DMS 273 (cell line): ENCODE data around the gene RSPH10B.
A peak's percentile ranks its signal among the peaks of the same experiment; 100 is the strongest.
"Not testable (repeated sequence)": the region's sequence is repeated elsewhere in the genome, so short reads cannot be mapped to it uniquely, and the experiment has no call there.

Experiments
- DNase-seq: peaks from one replicate; lab custom pipeline; 2025; ENCODE audit not compliant: unreplicated experiment; lab: John Stamatoyannopoulos, UW

RSPH10B gene

DNA sequence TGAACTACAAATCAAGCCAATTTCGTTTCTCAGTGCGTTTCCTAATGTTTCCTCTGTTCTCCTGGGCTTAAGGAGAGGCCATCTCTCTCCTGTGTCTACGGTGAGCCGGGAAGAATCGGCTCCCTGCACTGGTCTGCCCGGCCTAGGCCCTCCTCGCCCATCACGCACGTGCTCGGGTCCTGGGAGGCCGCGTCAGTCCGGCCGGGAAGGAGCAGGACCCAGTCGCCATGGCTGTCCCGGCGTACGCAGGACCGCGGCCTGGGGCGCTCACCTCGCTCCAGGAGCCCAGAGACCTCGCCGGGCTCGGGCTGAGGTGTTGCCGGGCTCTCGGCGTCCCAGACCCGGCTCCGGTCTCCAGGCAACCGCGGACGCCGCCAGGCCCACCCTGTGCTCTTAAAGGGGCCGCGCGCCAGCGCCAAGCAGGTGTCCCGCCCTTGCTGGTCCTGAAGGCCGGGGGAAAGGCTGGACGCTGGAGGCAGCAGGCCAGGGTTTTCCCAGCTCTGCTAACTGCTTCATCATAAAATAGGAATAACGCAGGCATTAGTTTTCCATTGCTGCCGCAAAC, at the start of gene RSPH10B:
RSPH10B (minus strand) TSS at position 343 of the 565 bp plus-strand sequence. CDS start 3,573 bp downstream, outside the sequence.
- not testable (repeated sequence) for DNase-seq

- no peak for DNase-seq
These were observed 46.1 kb upstream of the RSPH10B start for GRCh38 chr7:6016653-6016966.

GRCh38 chr7:6015917-6016652, 45.6 kb upstream of the RSPH10B start:
- DNase-seq: peak; percentile 90

GRCh38 chr7:6012355-6013104, 42.0 kb upstream of the RSPH10B start:
- DNase-seq: no peak

DNA sequence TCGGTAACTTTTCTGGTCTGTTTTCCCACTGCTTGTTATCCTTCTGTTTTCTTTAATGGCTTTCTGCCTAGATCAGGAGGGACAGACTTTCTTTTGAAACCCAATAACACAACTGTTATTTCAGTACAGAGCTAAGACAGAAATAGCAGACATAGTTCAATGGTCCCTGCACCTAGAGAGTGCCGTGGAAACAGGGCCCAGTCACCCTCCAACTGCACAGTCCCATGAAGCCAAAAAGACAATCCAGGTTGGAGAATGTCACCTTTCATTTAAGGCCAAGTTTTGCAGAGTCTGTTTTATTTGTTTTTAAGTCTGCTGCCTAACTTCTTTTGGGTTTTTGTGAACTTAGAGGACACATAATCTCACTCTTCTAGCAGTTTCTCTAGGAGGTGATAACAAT, 41.1 kb upstream of the RSPH10B start:
- no peak for DNase-seq

DNA sequence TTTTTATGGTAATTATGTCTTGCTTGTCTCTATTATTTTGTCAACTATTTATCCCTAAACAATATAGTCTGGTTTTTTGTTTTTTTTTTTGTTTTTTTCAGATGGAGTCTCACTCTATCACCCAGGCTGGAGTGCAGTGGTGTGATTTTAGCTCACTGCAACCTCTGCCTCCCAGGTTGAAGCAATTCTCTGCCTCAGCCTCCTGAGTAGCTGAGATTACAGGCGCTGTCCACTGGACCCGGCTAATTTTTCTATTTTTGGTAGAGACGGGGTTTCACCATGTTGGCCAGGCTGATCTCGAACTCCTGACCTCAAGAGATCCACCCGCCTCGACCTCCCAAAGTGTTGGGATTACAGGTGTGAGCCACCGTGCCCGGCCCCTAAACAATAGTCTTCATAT, 39.9 kb upstream of the RSPH10B start:
- DNase-seq: not testable (repeated sequence)

DNA sequence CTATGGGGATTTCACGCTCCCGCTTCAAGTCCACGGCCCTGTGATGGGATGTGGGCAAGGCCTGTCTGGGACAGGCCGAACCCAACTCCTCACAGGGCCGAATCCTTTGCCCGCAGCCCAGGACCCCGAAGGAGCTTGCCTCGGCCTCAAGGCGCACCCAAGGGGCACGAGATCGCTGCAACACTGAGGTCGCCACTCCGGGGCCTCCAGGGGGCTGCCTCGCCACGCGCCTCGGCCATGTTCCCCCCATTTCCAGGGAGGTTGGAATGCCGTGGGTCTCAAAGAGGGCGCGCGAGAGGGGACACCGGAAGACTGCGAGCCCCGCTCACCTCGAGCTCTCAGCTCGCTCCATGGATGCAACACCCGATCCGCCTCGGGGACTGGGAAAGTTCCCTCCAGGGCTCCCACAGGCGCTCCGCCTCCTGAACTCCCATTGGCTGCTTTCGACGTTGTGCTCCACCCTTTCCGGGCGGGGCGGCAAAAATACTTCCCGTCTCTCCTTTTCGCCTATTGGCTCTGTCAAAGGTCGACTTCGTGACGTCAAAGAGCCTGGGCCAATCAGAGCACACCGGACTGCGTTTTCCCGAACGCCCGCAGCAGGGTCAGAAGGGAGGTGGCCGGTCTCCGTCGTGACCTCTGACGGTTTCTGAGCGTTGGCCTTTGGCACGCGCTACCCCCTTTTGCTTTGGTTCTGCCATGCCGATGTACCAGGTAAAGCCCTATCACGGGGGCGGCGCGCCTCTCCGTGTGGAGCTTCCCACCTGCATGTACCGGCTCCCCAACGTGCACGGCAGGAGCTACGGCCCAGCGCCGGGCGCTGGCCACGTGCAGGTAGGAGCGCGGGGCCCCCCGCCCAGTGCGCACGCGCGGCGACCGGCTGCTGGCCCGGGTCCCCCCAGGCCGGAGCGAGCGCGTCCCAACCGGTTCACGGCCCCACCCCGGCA, 38.5 kb upstream of the RSPH10B start, which contains the start of the genes AIMP2 and PMS2:
AIMP2 (plus strand) TSS at position 605 of the 944 bp plus-strand sequence; CDS start at position 697, 92 bp downstream.
PMS2 (minus strand) TSS at position 382 of the 944 bp plus-strand sequence; CDS start at position 352, 30 bp downstream.
- DNase-seq: peak; percentile 100

GRCh38 chr7:6007835-6008590, 37.5 kb upstream of the RSPH10B start:
- DNase-seq: not testable (repeated sequence)

- DNase-seq: no peak
These were observed 36.9 kb upstream of the RSPH10B start for GRCh38 chr7:6007386-6007785.

DNA sequence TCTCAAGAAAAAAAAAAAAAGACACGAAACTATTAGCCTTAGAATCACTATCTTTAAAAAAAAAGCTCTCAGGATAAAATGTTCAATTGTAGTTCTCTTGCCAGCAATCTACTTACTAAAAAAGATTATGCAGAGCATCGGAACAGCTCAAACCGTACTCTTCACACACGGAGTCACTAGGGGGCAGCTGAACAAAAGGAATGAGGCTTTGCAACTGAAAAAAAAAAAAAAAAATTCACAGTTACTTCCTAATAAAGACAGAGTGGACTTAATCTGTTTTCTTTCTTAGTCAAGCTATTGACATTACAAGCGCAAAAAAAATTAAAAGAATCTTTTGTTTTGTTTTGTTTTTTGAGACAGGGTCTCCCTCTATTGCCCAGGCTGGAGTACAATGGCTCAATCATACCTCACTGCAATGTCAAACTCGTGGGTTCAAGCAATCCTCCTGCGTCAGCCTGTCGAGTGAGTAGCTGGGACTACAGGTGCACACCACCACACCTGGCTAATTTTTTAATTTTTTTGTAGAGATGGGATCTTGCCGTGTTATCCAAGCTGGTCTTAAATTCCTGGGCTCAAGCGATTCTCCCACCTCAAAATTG, 26.8 kb upstream of the RSPH10B start:
- peak; percentile 72 for DNase-seq

DNA sequence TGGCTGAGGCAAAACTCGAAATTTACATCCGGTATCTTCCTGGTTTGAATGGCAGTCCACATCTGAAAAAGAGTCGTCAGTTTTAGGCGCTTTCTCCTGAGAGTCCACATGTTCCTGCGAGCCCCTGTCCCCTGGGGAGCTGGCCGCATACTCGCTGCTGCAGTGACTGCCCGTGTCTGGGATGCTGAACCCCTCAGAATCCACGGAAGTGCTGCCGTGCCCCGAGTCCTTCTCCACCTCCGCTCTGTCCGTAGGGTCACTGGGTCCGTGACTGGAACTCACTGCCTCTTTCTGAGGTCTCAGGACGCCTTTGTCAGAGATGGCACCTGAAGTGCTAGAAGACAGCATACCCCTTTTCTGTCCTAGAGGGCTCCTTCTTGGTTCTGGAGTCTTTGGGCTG, 16.6 kb upstream of the RSPH10B start:
- DNase-seq: not testable (repeated sequence)

DNA sequence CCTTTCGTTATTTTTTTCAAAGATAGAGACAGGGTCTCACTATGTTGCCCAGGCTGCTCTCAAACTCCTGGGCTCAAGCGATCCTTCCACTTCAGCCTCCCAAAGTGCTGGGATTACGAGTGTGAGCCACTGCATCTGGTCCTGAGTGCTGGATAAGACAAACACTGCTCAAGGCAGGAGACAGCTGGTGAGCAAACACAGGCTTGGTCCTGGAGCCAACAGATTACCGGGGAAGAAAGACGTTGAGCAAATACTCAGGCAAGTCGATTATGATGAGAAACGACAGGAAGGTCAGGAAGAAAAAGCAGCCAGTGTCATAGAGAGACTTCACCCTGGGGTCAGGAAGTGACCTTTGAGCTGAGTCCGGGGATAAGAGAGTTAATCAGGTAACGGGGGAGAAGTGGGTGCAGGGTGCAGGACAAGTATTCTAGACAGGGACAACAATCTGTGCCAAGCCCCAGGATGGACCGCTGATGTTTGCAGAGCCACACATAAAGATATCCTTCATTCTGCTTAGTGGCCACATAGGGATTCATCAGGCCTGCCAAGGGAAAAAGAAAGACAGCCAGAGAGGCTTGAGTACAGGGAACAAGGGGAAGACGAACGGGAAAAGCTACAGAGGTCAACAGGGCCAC, 9.3 kb upstream of the RSPH10B start:
- not testable (repeated sequence) for DNase-seq

GRCh38 chr7:5973580-5973979, 3.1 kb upstream of the RSPH10B start:
- not testable (repeated sequence) for DNase-seq

DNA sequence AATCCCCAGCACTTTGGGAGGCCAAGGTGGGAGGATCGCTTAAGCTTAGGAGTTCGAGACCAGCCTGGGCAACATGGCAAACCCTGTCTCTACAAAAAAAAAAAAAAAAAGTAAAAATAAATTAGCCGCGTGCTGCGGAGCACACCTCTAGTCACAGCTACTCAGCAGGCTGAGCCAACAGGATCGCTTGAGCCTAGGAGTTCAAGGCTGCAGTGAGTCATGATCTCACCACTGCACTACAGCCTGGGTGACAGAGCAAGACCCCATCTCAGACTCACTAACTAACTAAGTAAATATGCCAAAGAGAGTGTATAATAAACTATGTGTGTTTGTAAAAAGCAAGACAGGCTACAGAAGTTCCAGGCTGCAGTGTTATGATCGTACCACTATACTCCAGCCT, 6.7 kb downstream of the RSPH10B start:
- not testable (repeated sequence) for DNase-seq

DNA sequence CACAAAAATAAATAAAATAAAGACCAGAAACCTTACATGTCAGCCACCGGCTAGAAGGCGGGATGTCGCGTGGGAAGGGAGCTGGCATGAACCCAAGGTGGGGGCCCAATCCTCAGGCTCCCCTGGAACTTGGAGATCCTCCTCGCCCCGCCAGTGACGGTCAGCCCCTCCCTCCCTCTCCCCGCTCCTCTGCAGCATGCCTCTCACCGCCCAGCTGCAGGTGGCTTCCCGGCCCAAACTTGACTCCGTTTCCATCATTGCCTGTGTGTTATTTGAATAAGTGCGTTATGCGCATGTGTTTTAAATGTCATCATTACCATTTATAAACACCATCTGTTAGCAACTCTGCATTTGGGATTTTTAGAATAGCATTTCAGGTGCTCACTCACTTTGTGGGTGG, 7.3 kb downstream of the RSPH10B start:
- not testable (repeated sequence) for DNase-seq

DNA sequence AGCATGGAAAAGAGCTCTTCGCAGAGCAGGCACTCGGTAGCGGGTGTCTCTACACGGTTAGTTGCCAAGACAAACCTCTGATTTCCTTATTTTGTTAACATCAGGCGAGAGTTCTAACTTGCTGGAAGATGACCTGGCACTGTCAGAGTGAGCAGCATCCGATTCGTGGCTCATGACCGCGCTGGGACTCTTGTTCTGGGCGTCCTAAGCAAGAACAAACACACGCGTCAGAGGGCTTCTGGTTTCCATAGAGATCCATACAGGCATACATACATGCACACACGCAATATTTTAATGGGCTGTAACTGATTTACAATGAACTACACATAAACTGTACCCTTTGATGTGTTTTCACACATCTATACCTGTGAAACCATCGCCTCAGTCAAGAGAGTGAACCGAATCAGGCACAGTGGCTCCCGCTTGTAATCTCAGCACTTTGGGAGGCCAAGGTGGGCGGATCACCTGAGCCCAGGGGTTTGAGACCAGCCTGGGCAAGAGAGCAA, 35.5 kb downstream of the RSPH10B start:
- not testable (repeated sequence) for DNase-seq

GRCh38 chr7:5931905-5932644, 38.4 kb downstream of the RSPH10B start:
- not testable (repeated sequence) for DNase-seq

GRCh38 chr7:5931250-5931649, 39.2 kb downstream of the RSPH10B start:
- not testable (repeated sequence) for DNase-seq
